ENCODE data around the gene FMN1.

- TF ChIP-seq CTCF (IDR thresholded peaks at IDR 0.05): no peak
- no peak for TF ChIP-seq POLR2AphosphoS5 (IDR thresholded peaks at IDR 0.05)
- TF ChIP-seq POLR2A (IDR thresholded peaks at IDR 0.05): no peak
- no peak for TF ChIP-seq EP300 (IDR thresholded peaks at IDR 0.05; ENCODE audit: low read depth)
These were observed 5.8 kb downstream of the FMN1 start for GRCh38 chr15:33188641-33189257.

All from transverse colon (tissue), 4 donors.